ENCODE results near the gene PGS1.

- TF ChIP-seq, protein P1, sequence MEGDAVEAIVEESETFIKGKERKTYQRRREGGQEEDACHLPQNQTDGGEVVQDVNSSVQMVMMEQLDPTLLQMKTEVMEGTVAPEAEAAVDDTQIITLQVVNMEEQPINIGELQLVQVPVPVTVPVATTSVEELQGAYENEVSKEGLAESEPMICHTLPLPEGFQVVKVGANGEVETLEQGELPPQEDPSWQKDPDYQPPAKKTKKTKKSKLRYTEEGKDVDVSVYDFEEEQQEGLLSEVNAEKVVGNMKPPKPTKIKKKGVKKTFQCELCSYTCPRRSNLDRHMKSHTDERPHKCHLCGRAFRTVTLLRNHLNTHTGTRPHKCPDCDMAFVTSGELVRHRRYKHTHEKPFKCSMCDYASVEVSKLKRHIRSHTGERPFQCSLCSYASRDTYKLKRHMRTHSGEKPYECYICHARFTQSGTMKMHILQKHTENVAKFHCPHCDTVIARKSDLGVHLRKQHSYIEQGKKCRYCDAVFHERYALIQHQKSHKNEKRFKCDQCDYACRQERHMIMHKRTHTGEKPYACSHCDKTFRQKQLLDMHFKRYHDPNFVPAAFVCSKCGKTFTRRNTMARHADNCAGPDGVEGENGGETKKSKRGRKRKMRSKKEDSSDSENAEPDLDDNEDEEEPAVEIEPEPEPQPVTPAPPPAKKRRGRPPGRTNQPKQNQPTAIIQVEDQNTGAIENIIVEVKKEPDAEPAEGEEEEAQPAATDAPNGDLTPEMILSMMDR (IDR thresholded peaks at IDR 0.05), result no peak
- no peak for TF ChIP-seq POLR2A (IDR thresholded peaks at IDR 0.05; ENCODE audit: low read depth)
- no peak for TF ChIP-seq POLR2AphosphoS5 (IDR thresholded peaks at IDR 0.05)
Observed at GRCh38 chr17:78428025-78428575, 49.7 kb downstream of the PGS1 start.

All from esophagus muscularis mucosa (tissue), 3 donors.